Fibroblast of lung (primary cell): Measurements from ENCODE around the gene FAM13A. TPM values are rescaled to one million over a fixed set of nuclear protein-coding genes. Genes with fewer than 3 reads are reported as not detected.

Experiments used
- DNase-seq, 2 donors: peaks; one replicate each; pipeline versions ENCODE4 v3.0.0 to v3.0.0-alpha.2; 2010; ENCODE audit warnings: low read depth in 2 of 2
- H2AFZ ChIP-seq: 2 replicates; pipeline ENCODE4 v1.5.1; 2012; ENCODE audit warnings: low read length, control low read depth, inconsistent platforms
- H3K27ac ChIP-seq: 2 replicates; pipeline ENCODE4 v1.5.1; 2011; ENCODE audit warnings: low read length, control low read depth; ENCODE audit not compliant: insufficient read depth
- H3K27me3 ChIP-seq: 2 replicates; pipeline ENCODE4 v1.5.1; 2011; ENCODE audit warnings: mild to moderate bottlenecking, low read length; ENCODE audit not compliant: control insufficient read depth, insufficient read depth
- H3K36me3 ChIP-seq: 2 replicates; pipeline ENCODE4 v1.5.1; 2011; ENCODE audit warnings: low read length; ENCODE audit not compliant: control insufficient read depth, insufficient read depth
- H3K4me1 ChIP-seq: 2 replicates; pipeline ENCODE4 v1.5.1; 2011; ENCODE audit warnings: low read length; ENCODE audit not compliant: control insufficient read depth, insufficient read depth; ENCODE audit errors: extremely low read depth
- H3K4me2 ChIP-seq: 2 replicates; pipeline ENCODE4 v1.5.1; 2011; ENCODE audit warnings: low read length, control low read depth; ENCODE audit not compliant: insufficient read depth; ENCODE audit errors: extremely low read depth
- H3K4me3 ChIP-seq, 4 experiments: fragments of 200-600 bp in 1 of 4; sonication (generic) in 1 of 4; replicated peaks in 1 of 4; 2 replicates each; pipeline ENCODE4 v1.5.1; 2011 to 2016; ENCODE audit warnings: low read length in 4 of 4, low read depth in 3 of 4, mild to moderate bottlenecking in 3 of 4, control low read depth in 2 of 4, inconsistent platforms in 1 of 4, mixed read lengths in 1 of 4; ENCODE audit not compliant: insufficient read depth in 1 of 4; ENCODE audit errors: control extremely low read depth in 1 of 4
- H3K79me2 ChIP-seq: 2 replicates; pipeline ENCODE4 v1.5.1; 2012; ENCODE audit warnings: mild to moderate bottlenecking, low read length, inconsistent platforms; ENCODE audit not compliant: control insufficient read depth, insufficient read depth
- H3K9ac ChIP-seq: 2 replicates; pipeline ENCODE4 v1.5.1; 2011; ENCODE audit warnings: mild to moderate bottlenecking, low read length, control low read depth; ENCODE audit not compliant: insufficient read depth
- H3K9me3 ChIP-seq: 2 replicates; pipeline ENCODE4 v1.5.1; 2012; ENCODE audit warnings: low read depth, low read length; ENCODE audit not compliant: control insufficient read depth, insufficient read depth
- H4K20me1 ChIP-seq: 2 replicates; pipeline ENCODE4 v1.5.1; 2011; ENCODE audit warnings: low read length; ENCODE audit not compliant: control insufficient read depth, insufficient read depth; ENCODE audit errors: extremely low read depth
- CTCF ChIP-seq, 2 donors: IDR thresholded peaks in 1 of 2; conservative IDR thresholded peaks in 1 of 2; 1 replicate in 1 of 2; 2 replicates in 1 of 2; pipeline ENCODE4 v1.5.1; 2011 to 2012; ENCODE audit warnings: low read length in 2 of 2, control low read depth in 1 of 2, inconsistent platforms in 1 of 2, low read depth in 1 of 2, mild to moderate bottlenecking in 1 of 2
- EZH2 ChIP-seq: IDR thresholded peaks from 2 replicates; pipeline ENCODE4 v1.5.1; 2012; ENCODE audit warnings: low read length, control low read depth, mild to moderate bottlenecking; ENCODE audit errors: missing control alignments
- polyA plus RNA-seq, 2 donors: library from polyadenylated mRNA; depleted of rRNA in 1 of 2; stranded (reverse) in 1 of 2; unstranded in 1 of 2; fragments of >200 nt; gene quantifications; 2 replicates each; pipeline ENCODE4 v1.2.1, GENCODE V29; 2011 to 2012; ENCODE audit warnings: missing spikeins in 1 of 2
- total RNA-seq: library from RNA; depleted of rRNA; stranded (reverse); fragments of >200 nt; gene quantifications from 2 replicates; pipeline ENCODE4 v1.2.1, GENCODE V29; 2014

Gene FAM13A
- total and polyA plus RNA-seq, 2 donors (not counting 1 experiment from before 2014, with no cell fraction given): 14.3 to 23.9 TPM

- Histone ChIP-seq H3K9me3 (no peaks in the 10 kb centered on the region), H3K27ac (no peak overlapping the region), H3K36me3 (no peaks in the 10 kb centered on the region), H4K20me1 (no peaks in the 10 kb centered on the region), H3K79me2 (no peaks in the 10 kb centered on the region), H3K9ac (no peak overlapping the region), H2AFZ (no peak overlapping the region), H3K4me2 (no peak overlapping the region), H3K4me3 (no peak overlapping the region), H3K4me1 (no peaks in the 10 kb centered on the region), H3K27me3 (no peaks in the 10 kb centered on the region)
- TF ChIP-seq EZH2: no peak
- TF ChIP-seq CTCF (conservative IDR thresholded peaks at IDR 0.05 in 1 of 2, IDR thresholded peaks at IDR 0.05 in 1 of 2; ENCODE audit: low read depth in 1 of 2, low read length in 2 of 2): no peak
- no peak for DNase-seq
Measured at GRCh38 chr4:88878642-88879041, 178.3 kb downstream of the FAM13A start.

GRCh38 chr4:88870428-88870827 lies 186.6 kb downstream of the FAM13A start:
- no peaks in the 10 kb centered on the region for H3K36me3 ChIP-seq
- no peak overlapping the region for H3K27ac ChIP-seq
- H3K4me3 ChIP-seq: no peak overlapping the region
- no peak for DNase-seq
- H3K79me2 ChIP-seq: no peaks in the 10 kb centered on the region
- no peak overlapping the region for H3K9ac ChIP-seq
- no peak for TF ChIP-seq EZH2
- TF ChIP-seq CTCF (conservative IDR thresholded peaks at IDR 0.05 in 1 of 2, IDR thresholded peaks at IDR 0.05 in 1 of 2; ENCODE audit: low read depth in 1 of 2, low read length in 2 of 2): no peak
- no peaks in the 10 kb centered on the region for H3K27me3 ChIP-seq
- H4K20me1 ChIP-seq: no peaks in the 10 kb centered on the region
- H3K4me1 ChIP-seq: no peaks in the 10 kb centered on the region
- no peaks in the 10 kb centered on the region for H3K9me3 ChIP-seq
- no peak overlapping the region for H3K4me2 ChIP-seq
- no peak overlapping the region for H2AFZ ChIP-seq

GRCh38 chr4:88868510-88868909 lies 188.5 kb downstream of the FAM13A start:
- Histone ChIP-seq H3K9me3 (no peaks in the 10 kb centered on the region), H2AFZ (no peak overlapping the region), H3K27ac (no peak overlapping the region), H3K4me3 (no peak overlapping the region), H3K4me2 (no peak overlapping the region), H3K36me3 (no peaks in the 10 kb centered on the region), H4K20me1 (no peaks in the 10 kb centered on the region), H3K27me3 (no peaks in the 10 kb centered on the region), H3K4me1 (peaks cover 3% of the 10 kb centered on the region), H3K79me2 (no peaks in the 10 kb centered on the region), H3K9ac (no peak overlapping the region)
- no peak for DNase-seq
- TF ChIP-seq EZH2 (no peak), CTCF (conservative IDR thresholded peaks at IDR 0.05 in 1 of 2, IDR thresholded peaks at IDR 0.05 in 1 of 2; ENCODE audit: low read depth in 1 of 2, low read length in 2 of 2) (no peak)
